Measurements from ENCODE around the gene MGAT3.

DNA sequence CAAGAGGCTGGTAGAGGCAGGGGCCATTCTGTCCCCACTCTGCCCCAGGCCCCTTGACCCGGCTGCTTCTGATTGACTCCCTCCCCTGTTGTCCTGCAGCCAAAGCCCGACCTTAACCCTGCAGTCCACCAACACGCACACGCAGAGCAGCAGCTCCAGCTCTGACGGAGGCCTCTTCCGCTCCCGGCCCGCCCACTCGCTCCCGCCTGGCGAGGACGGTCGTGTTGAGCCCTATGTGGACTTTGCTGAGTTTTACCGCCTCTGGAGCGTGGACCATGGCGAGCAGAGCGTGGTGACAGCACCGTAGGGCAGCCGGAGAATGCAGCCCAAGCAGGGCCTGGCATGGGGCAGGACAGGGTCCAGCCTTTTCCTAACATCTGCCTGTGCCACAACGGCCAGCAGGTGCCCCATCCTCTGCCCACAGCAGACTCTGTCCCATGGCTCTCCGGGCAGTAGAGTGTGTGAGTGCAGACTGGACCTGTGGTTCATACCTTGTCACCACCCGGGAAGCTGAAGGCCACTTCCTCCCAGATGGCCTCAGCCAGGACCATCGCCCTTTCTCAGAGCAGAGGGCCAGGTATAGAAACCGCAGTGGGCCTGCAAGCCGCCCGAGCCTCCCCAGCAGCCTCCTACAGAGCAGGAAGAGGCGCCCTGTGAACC lies 26.8 kb upstream of the MGAT3 start:
- TF ChIP-seq, protein P1, sequence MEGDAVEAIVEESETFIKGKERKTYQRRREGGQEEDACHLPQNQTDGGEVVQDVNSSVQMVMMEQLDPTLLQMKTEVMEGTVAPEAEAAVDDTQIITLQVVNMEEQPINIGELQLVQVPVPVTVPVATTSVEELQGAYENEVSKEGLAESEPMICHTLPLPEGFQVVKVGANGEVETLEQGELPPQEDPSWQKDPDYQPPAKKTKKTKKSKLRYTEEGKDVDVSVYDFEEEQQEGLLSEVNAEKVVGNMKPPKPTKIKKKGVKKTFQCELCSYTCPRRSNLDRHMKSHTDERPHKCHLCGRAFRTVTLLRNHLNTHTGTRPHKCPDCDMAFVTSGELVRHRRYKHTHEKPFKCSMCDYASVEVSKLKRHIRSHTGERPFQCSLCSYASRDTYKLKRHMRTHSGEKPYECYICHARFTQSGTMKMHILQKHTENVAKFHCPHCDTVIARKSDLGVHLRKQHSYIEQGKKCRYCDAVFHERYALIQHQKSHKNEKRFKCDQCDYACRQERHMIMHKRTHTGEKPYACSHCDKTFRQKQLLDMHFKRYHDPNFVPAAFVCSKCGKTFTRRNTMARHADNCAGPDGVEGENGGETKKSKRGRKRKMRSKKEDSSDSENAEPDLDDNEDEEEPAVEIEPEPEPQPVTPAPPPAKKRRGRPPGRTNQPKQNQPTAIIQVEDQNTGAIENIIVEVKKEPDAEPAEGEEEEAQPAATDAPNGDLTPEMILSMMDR (IDR thresholded peaks at IDR 0.05) = no peak
- no peak for TF ChIP-seq POLR2A (IDR thresholded peaks at IDR 0.05)
